NK-92 (cell line): ENCODE measurements around the gene RBM8A.

Experiments used
- DNase-seq: peaks from one replicate; lab custom pipeline; 2025; ENCODE audit not compliant: unreplicated experiment; lab: John Stamatoyannopoulos, UW

The RBM8A gene

DNA sequence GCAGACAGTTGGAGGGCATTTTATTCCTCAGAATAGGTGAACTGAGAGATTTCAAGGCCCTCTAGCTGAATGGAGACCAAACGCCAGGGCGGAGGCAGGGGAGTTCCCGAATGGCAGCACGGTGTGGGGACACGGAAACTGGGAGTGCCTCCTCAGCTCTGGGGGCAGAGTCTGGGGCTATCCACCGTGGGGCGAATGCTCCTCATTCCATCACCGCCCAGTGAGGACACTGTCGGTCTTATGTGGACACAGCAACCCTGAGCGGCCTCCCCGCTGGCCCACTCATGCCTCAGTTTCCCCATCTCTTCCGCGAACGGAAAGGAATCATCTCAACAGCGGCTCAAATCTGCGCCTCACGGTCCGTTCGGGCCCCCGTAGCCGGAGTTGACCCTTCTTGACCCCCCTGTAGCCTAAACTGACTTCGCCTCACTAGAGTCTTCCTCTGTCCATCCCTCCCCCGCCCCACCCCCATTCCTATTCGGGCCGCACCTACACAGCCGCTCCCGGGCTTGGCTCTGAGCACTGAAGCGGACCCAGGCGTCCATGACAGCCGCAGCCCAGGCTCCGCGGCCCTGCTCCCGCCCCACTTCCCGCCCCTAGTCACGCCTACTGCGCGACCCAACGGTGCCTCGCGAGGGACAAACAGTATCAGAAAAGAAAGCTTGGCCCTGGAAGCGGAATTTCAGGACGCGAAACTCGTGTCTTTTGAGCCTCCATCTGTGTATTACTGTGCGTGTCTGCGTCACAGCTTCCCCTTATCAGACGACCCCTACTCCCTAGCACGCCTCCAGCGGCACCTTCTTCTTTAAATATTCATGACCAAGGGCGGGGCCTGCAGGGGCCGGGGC lies 8.9 kb downstream of the RBM8A start, which contains the start of gene PEX11B:
Gene PEX11B (minus strand): TSS at position 574 of the 848 bp plus-strand sequence. CDS start 29 bp downstream, at position 545.
- peak; percentile 49 for DNase-seq

DNA sequence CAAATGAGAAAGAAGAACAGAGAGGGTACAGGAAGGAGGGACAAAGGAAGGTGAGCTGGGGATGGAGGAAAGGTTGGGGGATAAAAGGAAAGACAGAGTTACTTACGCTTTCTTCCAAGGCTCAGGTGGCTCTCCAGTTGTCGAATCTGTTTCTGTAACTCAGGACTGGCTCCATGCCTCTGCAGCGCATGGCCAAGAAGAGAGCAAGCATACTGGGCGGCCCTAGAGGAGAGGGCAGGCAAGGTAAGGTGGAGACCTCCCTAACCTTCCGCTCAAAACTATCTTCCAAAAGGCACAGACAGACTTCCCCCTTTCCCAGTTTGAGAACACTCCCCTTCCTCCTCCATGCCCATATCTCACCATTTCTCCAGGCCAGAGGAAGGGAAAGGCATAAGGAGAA lies 9.7 kb downstream of the RBM8A start:
- DNase-seq, result no peak

DNA sequence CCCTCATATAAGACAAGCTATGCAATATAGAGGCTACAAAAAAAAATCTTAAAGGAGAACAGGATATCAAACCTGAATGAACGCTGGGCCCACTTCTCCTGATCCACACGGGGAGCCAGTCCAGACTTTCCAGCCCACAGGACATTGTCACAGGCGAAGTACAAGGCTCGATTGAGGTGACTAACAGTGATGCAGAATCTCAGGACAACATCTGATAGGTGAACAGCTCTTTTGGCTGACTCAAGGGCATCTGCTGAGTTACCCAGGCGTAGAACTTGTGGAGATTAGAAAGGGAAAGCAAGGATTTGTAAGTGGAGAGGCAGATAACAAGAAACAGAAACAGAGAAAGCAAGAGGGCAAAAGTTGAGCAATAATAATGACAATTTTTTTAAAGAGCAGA lies 10.5 kb downstream of the RBM8A start:
- DNase-seq, result no peak

DNA sequence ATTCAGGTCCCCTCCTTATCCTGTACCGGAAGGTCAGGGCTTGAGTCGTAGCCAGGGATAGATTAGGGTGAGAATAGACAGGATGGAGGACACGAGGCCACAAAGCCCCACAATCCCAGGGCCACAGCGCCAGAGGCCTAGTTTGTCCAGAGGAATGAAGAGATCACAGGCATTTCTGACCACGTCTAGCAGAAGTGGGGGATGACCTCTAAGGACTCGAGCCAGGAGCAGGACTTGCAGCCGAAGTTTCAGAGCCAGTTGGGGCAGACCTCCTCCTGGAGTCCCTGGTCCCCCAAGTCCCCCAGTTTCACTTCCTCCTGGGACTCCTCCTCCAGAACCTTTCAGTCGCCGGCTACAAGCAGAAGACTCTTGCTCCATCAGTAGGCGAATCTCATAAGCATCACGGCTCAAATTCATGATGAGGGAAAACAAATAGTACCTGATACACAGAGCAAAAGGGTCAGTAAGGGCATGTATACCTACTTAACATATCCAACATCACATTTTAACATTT lies 15.1 kb downstream of the RBM8A start:
- DNase-seq, result no peak

DNA sequence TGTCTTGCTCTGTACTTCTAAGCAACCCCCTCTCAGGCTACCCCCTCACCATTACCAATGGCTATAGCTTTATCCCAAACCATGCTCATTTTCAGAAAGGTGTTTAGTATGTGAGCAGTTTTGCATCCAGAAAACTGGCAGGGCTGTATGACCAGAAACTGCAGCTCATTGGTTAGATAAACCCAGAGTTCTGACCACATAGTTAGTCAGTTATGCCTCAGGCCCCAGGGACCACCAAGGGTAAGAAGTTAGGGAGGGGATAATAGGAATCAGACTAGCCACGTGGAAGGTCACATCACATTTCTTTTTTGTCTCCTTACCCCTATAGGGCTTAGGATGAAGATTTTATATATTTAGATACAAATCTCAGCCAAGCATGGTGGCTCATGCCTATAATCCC lies 18.6 kb downstream of the RBM8A start:
- no peak for DNase-seq

DNA sequence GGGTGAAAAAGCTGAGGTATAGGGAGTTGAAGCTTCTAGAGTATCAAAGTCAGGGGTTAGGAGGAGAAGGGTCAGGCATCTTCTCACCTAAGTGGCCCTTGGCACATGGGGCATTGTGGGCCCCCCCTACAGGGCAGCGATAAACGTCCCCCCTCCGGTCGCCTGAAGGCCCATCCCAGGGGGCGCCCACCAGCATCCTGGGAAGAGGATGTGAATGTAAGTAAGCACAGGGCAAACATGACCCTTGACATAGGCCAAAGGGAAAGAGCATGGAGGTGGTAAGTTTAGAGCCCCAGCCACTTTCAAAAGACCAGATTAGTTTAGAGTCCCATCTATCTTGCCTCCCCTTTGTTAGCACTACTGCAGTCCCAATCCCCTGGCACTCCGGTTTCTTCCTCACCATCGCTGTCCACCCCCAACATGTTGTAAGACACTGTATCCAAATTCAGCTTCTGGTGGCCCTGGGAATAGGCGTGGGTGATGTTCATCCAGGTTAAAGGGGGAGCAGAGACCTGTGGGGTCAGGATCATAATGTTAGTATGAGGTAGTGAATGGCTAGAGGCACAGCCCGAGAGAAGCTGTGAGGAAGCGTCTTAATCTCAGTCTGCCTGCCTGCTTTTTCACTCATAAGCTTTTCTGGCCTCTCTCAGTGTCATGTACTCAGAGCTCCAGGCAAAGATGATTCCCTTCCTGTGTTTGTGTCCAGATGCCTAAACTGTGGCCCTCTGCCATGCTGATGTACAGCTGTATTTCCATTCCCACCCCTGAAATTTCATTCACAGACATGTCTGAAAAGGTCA lies 20.1 kb downstream of the RBM8A start:
- no peak for DNase-seq

DNA sequence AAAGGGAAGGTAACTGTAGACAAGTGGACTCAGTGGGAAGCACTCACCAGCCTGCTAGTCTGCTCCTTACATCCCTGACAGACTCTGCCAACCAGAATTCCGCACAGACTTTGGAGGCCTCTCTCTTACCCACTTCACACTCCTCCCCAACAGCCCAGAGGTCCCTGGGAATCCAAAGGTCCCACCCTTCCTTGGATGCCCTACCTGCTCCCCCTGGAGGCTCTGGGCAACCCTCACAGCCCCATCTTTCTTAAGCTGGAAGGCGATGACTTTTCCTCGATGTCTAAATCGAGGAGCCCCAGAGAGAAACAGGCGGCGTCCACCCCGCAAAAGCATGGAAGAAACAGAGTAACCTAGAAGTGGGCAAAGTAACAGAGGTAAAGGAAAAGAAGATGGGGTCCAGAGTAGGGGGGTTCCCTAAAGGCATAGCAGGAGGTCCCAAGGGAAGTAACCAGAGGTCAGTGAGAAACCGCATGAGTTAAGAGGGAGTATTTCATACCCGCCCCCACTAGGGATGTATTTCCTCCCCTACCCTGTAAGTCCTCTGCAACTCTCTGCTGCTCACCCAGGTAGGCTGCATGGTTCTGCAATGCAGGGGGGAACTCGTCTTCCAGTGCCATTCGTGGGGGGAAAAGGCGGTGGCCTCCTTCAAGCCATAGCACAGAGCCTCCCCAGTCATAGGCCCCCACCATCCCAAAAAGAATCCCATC lies 25.8 kb downstream of the RBM8A start:
- no peak for DNase-seq

DNA sequence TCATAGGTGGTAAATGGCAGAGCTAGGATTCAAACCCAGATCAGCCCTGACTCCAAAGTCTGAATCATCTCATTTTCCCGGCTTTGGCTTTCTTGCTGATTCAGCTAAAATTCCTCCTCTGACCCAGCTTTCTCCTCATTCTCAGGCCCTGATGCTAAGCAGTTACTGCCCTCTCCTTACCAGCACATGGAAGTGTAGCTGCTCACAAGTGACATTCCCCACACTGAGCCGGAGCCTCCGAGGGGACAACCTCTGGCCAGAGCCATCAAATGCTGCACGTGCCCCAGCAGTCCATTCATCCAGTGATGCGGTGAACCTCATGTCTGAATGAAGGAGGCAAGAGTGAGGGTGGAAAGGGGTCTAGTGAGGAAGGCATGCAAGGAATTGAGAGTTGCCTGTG lies 28.5 kb downstream of the RBM8A start:
- no peak for DNase-seq

DNA sequence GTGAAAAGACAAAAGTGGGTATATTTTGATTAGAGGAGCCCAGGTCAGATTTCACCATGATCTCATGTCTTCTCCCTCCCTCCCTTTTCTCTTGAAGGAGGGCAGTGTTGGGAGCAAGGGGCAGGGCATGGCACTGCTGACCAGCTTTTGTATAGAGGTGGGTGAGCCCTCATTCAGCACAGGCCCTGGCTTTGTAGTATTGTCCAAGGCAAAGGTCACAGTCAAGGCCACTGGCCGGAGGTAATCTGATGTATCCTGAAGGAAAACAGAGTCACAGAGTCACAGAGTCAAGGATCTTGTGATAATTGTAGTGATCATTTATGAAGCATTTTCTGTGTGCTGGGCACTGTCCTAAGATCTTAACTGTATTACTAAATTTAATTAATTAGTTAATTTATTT lies 29.3 kb downstream of the RBM8A start:
- no peak for DNase-seq

DNA sequence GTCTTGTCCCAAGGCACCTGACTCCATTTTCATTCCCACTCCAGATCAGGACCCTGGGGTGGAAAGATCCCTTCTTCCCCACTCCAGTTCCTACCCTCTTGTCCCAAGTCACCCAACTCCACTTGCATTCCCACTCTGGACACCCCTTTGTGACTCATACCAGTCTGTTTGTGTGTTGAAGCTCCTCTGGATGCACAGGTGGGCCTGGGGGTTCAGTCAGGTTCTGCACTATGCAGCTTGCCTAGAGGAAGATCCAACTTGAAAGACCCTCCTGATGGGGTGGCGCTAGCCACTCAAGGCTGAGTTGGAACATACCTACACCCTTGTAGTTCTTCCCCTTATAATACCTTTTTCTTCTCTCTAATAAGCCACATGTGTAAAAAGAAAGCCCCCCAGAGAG lies 31.8 kb downstream of the RBM8A start:
- DNase-seq, result no peak

DNA sequence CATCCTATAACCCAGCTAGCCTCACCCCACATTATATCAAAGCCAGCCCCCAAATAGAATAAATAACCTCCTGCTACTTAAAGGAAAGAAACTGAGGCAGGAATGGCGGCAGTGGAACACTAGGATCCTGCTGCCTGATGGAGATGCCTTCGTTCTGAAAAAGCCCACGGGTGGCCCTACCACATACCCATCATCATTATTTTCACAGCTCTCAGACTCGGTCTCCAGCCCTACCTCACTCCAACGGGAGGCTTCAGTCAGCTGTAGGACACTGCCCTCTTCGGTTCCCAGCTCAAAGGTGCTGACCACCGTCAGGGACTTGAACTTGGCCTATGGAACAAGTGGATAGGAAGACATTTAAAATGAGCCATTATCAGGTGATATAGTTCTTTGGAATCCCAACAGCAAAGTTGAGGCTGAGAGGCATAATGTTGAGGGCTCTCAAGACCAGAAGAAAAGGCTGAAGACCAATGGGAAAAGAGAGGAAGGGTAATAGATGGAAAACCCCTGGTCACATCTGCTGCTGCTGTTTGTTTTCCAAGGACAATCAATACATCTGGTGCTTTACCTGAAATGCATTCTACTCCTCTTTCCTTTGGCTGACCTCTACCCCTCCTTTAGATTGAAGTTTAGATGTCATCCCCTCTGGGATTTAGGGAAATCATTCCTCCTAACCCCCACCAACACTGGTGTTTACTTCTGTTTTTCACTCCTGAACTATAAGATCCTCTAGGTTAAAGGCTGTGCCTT lies 33.8 kb downstream of the RBM8A start:
- DNase-seq, result no peak

DNA sequence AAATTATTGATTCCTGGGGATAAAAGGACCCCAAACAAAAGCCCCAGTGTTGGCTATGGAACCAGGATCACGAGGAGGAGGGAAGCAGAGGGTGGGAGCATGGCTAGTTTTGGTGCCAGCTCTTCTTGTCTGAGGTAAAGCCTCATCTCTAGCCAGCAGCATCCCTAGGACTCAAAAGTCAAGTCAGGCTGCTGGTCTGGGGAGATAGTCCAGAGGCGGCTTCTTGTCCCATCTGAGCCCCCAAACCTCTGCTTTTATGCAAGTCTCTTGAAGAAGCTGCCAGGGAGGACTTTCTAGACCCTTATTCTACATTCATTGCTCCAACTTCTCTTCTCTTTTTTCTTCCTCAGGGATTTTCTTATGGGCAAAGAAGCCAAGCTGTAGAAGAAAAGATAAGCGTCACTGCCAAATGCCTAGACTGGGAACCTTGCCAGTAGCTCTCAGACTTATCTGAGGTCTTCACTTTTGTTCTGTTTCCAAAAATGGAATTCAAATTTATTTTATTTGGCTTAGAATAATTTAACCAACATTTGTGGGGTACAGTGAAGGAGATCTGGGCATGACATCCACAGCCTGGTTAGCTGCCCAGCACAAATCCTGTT lies 34.7 kb downstream of the RBM8A start:
- no peak for DNase-seq

DNA sequence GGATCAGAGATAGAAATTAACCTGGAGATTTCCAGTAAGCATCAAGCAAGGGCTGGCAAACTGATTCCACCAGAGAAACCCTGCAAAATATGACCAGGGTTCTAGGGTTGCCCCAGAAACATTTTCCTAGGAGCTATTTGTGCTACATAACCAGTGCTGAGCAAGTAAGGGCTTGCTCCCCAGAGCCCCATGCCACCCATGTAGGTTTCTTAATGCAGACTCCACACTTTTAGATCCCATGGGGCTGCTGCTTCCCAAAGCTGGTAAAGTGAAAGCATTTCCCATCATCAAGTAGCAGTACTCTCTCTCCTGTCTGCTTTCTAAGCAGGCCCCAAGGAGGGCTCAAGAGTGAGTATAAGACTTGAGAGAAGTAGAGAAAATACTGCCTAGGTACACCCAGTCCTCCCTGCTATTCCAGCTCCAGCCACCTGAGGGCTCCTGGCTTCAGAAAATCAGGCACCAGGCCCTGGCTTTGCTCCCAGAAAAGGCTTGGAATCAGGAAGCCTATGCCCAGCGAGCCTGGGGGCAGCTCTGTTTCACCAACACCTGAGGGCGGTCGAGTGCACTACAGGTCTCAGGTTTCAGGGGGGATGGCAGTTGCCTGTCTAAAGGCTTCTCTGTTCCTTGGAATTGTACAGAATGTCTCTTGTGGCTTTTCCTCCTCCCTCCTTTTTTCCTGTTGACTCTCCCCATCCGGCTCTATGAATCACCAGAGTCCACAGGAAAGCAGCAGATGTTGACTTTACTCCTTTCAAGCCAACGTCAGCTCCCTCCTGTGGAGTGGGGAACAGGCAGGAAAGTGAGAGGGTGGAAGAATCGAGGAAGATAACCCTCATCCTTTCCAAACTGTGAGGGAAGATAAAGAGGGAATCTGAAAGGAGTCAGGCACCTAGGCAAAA lies 35.4 kb downstream of the RBM8A start:
- no peak for DNase-seq

DNA sequence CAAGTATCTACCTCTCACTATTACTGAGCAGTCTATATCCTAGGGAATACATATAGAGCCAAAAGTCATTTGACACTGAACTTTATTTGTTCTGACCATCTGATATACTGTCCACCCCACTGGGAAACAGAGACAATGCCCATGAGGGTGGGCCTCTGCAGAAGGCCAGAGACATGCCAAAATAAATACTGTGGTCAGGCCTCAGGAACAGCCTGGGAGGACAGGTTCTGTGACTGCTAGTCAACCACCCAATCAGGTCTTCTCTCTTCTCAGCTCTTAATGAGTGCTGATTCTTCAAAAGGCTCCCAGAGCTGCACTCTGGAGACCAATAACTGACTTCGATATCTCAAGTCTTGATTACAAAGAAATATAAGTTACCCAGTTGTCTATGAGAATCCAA lies 36.1 kb downstream of the RBM8A start:
- no peak for DNase-seq

DNA sequence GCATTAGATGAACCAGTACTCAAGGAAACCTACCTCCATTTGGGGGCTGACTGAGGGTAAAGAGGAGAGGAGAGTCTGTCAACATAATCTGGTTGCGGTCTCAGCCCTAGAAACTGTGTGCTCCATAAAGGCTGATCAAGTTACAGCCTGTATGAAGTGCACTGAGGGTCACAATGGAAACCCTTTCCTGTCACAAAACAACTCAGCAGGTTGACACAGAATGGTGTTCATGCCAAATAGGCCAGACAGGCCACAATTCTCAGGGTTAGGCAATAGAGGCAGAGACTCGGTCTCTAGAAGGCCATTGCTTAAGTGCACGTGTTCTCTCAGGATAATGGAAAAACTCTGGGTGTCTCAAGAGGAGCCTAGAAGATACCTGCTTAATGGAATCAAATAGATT lies 37.6 kb downstream of the RBM8A start:
- DNase-seq, result no peak

DNA sequence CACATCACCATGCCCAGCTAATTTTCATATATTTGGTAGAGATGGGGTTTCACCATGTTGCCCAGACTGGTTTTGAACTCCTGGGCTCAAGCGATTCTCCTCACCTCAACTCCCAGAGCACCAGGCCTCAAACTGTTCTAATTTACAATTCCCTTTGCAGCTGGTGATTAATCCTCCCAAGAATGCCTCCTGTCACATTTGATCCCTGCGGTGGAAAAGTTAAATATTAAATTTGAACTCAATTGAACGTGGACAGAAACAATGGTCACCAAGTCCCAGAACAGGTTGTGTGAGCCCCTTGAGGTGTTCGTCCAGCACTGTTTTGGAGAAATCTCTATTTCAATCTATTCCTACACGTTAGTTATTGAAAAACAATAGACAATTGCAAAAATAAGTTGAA lies 39.7 kb downstream of the RBM8A start:
- no peak for DNase-seq

DNA sequence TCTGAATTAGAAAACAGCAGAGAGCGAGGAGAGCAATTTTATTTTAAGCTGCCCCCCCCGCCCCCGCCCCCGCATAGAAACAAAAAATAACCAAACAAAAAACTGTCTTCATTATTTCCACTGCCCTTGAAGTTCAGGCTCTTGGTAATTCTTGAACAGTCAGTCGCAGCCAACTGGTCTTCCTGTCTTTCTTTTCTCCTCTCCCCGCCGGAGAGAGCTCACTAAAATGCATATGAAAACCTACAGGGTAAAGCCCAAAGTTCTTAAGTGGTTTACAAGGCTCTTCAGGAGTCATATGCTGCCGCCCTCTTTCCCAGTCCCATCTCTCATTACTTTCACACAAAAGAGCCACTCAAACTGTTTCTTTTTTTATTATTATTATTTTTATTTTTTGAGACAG lies 40.5 kb downstream of the RBM8A start:
- no peak for DNase-seq

DNA sequence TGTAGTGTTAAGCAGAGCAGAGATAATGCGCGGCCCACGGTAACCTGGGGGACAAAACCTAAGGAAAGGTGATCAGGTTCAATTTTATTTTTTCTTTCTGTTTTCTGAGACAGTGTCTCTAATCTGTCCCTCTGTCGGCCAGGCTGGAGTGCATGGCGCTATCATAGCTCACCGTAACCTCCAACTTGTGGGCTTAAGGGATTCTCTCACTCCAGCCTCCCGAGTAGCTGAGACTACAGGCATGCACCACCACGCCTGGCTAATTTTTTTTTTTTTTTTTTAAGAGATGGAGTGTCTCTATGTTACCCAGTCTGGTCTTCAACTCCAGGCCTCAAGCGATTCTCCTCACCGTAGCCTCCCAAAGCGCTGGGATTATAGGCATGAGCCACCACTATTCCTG lies 40.9 kb downstream of the RBM8A start:
- no peak for DNase-seq

DNA sequence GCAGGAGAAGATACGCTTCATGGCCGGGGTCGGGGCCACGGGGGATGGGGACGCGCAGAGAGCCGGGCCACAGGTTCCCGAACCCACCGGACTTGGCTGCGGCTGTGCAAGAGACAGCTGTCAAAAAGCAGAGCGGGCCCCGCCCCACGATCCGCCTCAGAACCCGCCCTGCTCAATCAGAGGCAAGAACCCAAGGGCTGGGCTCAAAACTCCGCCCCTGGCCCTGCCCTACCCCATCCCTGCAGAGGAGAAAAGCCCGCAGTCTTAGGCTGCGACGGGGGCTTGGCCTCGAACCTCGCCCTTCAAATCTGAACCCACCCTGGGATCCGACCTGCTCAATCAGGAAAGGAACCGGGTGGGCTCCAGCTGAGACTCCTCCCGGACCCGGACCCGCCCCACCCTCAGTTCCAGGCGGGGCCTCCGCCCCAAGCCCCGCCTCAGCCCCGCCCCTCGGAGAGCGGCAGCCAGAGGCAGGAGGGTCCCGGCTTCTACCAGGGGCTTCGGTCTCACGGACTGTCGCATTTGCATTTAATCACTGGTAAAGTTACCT lies 41.5 kb downstream of the RBM8A start, which contains the start of gene ANKRD35:
Gene ANKRD35 (minus strand): TSS at position 129 of the 550 bp plus-strand sequence. CDS start 108 bp downstream, at position 21.
- peak; percentile 26 for DNase-seq
